NCI-H2107 treated with DMSO at 0.1 percent for 48 hours (cell line): ENCODE measurements around the gene GIPR.
"Not testable (repeated sequence)": the region's sequence is repeated elsewhere in the genome, so short reads cannot be mapped to it uniquely, and the experiment has no call there.

ENCODE experiments used
- DNase-seq: peaks from one replicate; lab custom pipeline; 2025; ENCODE audit not compliant: unreplicated experiment; lab: John Stamatoyannopoulos, UW

Gene GIPR

GRCh38 chr19:45645631-45646344 is 22.2 kb upstream of the GIPR start:
- DNase-seq: peak; percentile 4

- no peak for DNase-seq
Measured at GRCh38 chr19:45646345-45646698, 21.7 kb upstream of the GIPR start.

- no peak for DNase-seq
Measured at GRCh38 chr19:45650722-45651121, 17.3 kb upstream of the GIPR start.

GRCh38 chr19:45653634-45654033 is 14.4 kb upstream of the GIPR start:
- no peak for DNase-seq

GRCh38 chr19:45655073-45655472 is 12.9 kb upstream of the GIPR start:
- DNase-seq: no peak

GRCh38 chr19:45657520-45658167 is 10.4 kb upstream of the GIPR start:
- DNase-seq: no peak

- DNase-seq: no peak
Measured at GRCh38 chr19:45659096-45659729, 8.8 kb upstream of the GIPR start.

- no peak for DNase-seq
Measured at GRCh38 chr19:45660636-45661035, 7.4 kb upstream of the GIPR start.

- no peak for DNase-seq
Measured at GRCh38 chr19:45663800-45664199, 4.2 kb upstream of the GIPR start.

- DNase-seq: no peak
Measured at GRCh38 chr19:45664575-45664974, 3.4 kb upstream of the GIPR start.

- DNase-seq: no peak
Measured at GRCh38 chr19:45668342-45668871, 386 bp downstream of the GIPR start.

GRCh38 chr19:45670670-45671453 is 2.8 kb downstream of the GIPR start:
- DNase-seq: no peak

GRCh38 chr19:45674946-45675345 is 6.9 kb downstream of the GIPR start:
- peak; percentile 47 for DNase-seq

GRCh38 chr19:45676851-45677263 is 8.8 kb downstream of the GIPR start:
- no peak for DNase-seq

- DNase-seq: peak; percentile 3
Measured at GRCh38 chr19:45677351-45678230, 9.6 kb downstream of the GIPR start.

- peak; percentile 45 for DNase-seq
Measured at GRCh38 chr19:45681391-45682015, 13.5 kb downstream of the GIPR start.

GRCh38 chr19:45682117-45682516 is 14.1 kb downstream of the GIPR start:
- DNase-seq: no peak

- no peak for DNase-seq
Measured at GRCh38 chr19:45682908-45683307, 14.9 kb downstream of the GIPR start.

GRCh38 chr19:45685045-45685444 is 17.0 kb downstream of the GIPR start:
- DNase-seq: not testable (repeated sequence)

GRCh38 chr19:45687599-45687998 is 19.6 kb downstream of the GIPR start:
- no peak for DNase-seq
